B cell (primary cell): ENCODE data around the gene PRKAG2. TPM values are rescaled to one million over a fixed set of nuclear protein-coding genes. Genes with fewer than 3 reads are reported as not detected.

Experiments used
- ATAC-seq: fragments of 200-7000 bp; cut with Tn5 transposase; one replicate; pipeline ENCODE4 v1.10.0; 2021; ENCODE audit warnings: low read depth, mild to moderate bottlenecking, moderate number of reproducible peaks, moderate library complexity
- CTCF ChIA-PET: fragments of 350-600 bp; sonication (Branson Sonifier 250); formaldehyde crosslinking; loops from one replicate; lab custom pipeline; 2021; ENCODE audit warnings: antibody characterized with exemption, inconsistent platforms; lab: Charles Lee
- POLR2A ChIA-PET: fragments of 350-600 bp; sonication (Branson Sonifier 250); formaldehyde crosslinking; loops from one replicate; lab custom pipeline; 2021; ENCODE audit warnings: antibody characterized with exemption; lab: Charles Lee
- DNase-seq: peaks from one replicate; pipeline ENCODE4 v3.0.0; 2013
- H2AFZ ChIP-seq: 2 replicates; pipeline ENCODE4 v1.6.1; 2012; ENCODE audit warnings: mild to moderate bottlenecking, low read depth, low read length; ENCODE audit not compliant: insufficient read depth, poor library complexity, severe bottlenecking
- H3K27ac ChIP-seq, 2 donors: 1 replicate in 1 of 2; 2 replicates in 1 of 2; pipeline ENCODE4 v1.5.1; 2012 to 2013; ENCODE audit warnings: low read length in 2 of 2, mild to moderate bottlenecking in 2 of 2, moderate library complexity in 1 of 2
- H3K27me3 ChIP-seq, 4 experiments: fragments of 200-600 bp in 1 of 4; sonication (generic) in 1 of 4; replicated peaks in 1 of 4; 1 replicate in 2 of 4; 2 replicates in 2 of 4; pipeline versions ENCODE4 v1.6.1 to v1.7.0; 2013 to 2016; ENCODE audit warnings: low read length in 3 of 4, mild to moderate bottlenecking in 2 of 4, mixed read lengths in 1 of 4, moderate library complexity in 1 of 4; ENCODE audit not compliant: insufficient read depth in 4 of 4, control insufficient read depth in 3 of 4; ENCODE audit errors: control extremely low read depth in 1 of 4
- H3K36me3 ChIP-seq, 2 experiments: replicated peaks in 1 of 2; 1 replicate in 1 of 2; 2 replicates in 1 of 2; pipeline versions ENCODE4 v1.6.1 to v1.7.1; 2013; ENCODE audit warnings: low read length in 1 of 2; ENCODE audit not compliant: insufficient read depth in 2 of 2, control insufficient read depth in 1 of 2; ENCODE audit errors: control extremely low read depth in 1 of 2, extremely low read depth in 1 of 2
- H3K4me1 ChIP-seq, 2 donors: fragments of 200-600 bp in 1 of 2; sonication (generic) in 1 of 2; 1 replicate in 1 of 2; 2 replicates in 1 of 2; pipeline versions ENCODE4 v1.5.1 to v1.6.1; 2013 to 2017; ENCODE audit warnings: low read length in 2 of 2; ENCODE audit not compliant: control insufficient read depth in 2 of 2, insufficient read depth in 2 of 2
- H3K4me2 ChIP-seq: replicated peaks from 2 replicates; pipeline ENCODE3; 2012; ENCODE audit warnings: mild to moderate bottlenecking, low read depth, low read length; ENCODE audit not compliant: poor library complexity, severe bottlenecking
- H3K4me3 ChIP-seq, 5 experiments: fragments of 200-600 bp in 1 of 5; sonication (generic) in 1 of 5; 1 replicate in 3 of 5; 2 replicates in 2 of 5; pipeline versions ENCODE4 v1.5.1 to v1.7.0; 2011 to 2016; ENCODE audit warnings: low read length in 4 of 5, mild to moderate bottlenecking in 4 of 5, low read depth in 2 of 5, control low read depth in 1 of 5, moderate library complexity in 1 of 5; ENCODE audit not compliant: insufficient read depth in 1 of 5; ENCODE audit errors: control extremely low read depth in 1 of 5, extremely low read depth in 1 of 5
- H3K79me2 ChIP-seq: fragments of 200-600 bp; sonication (generic); one replicate; pipeline ENCODE4 v1.6.0; 2016; ENCODE audit warnings: low read length; ENCODE audit not compliant: control insufficient read depth, insufficient read depth
- H3K9ac ChIP-seq: fragments of 200-600 bp; sonication (generic); 2 replicates; pipeline ENCODE4 v1.6.1; 2017; ENCODE audit warnings: mild to moderate bottlenecking, low read length, moderate library complexity
- H3K9me3 ChIP-seq, 3 donors: one replicate each; pipeline versions ENCODE4 v1.6.1 to v1.7.1; 2013; ENCODE audit warnings: low read length in 2 of 3; ENCODE audit not compliant: control insufficient read depth in 2 of 3, insufficient read depth in 1 of 3; ENCODE audit errors: control extremely low read depth in 1 of 3
- H4K20me1 ChIP-seq: 2 replicates; pipeline ENCODE4 v1.6.0; 2012; ENCODE audit warnings: mild to moderate bottlenecking, low read length; ENCODE audit not compliant: insufficient read depth, control insufficient read depth, poor library complexity, severe bottlenecking
- H3K27ac Mint-ChIP-seq: one replicate; pipeline ENCODE4 v1.8.0; 2021; ENCODE audit warnings: mixed read lengths
- H3K27me3 Mint-ChIP-seq: one replicate; pipeline ENCODE4 v1.8.0; 2021; ENCODE audit warnings: mixed read lengths
- H3K4me1 Mint-ChIP-seq: one replicate; pipeline ENCODE4 v1.8.0; 2021; ENCODE audit warnings: mixed read lengths
- H3K4me3 Mint-ChIP-seq: one replicate; pipeline ENCODE4 v1.8.0; 2021; ENCODE audit warnings: mixed read lengths
- H3K9me3 Mint-ChIP-seq: one replicate; pipeline ENCODE4 v1.8.0; 2022; ENCODE audit warnings: mixed read lengths; ENCODE audit not compliant: insufficient read depth
- CTCF ChIP-seq: fragments of 200-600 bp; IDR thresholded peaks from one replicate; pipeline ENCODE4 v1.8.0; 2022; ENCODE audit warnings: antibody characterized with exemption, mild to moderate bottlenecking
- EZH2 ChIP-seq: IDR thresholded peaks from 2 replicates; pipeline ENCODE4 v1.6.1; 2012; ENCODE audit warnings: borderline replicate concordance, low read depth, mild to moderate bottlenecking, moderate library complexity, low read length; ENCODE audit not compliant: insufficient read depth, poor library complexity, severe bottlenecking
- WGBS: methylation state at CpG from one replicate; pipeline ENCODE4 v1.1.5; 2013; ENCODE audit warnings: missing lambda C conversion rate; ENCODE audit not compliant: insufficient coverage; 5-methylcytosine and 5-hydroxymethylcytosine counted together
- intact Hi-C: fragments of 100-400 bp; cut with micrococcal nuclease; formaldehyde crosslinking; loops from one replicate; pipeline ENCODE4 v1.10.0; 2022
- polyA plus RNA-seq: library from polyadenylated mRNA; depleted of rRNA; stranded (reverse); fragments of >200 nt; gene quantifications from 2 replicates; pipeline ENCODE4 v1.2.3, GENCODE V29; 2012
- total RNA-seq, 2 donors: library from RNA; stranded (reverse); fragments of 120-200 nt in 1 of 2; gene quantifications; 1 replicate in 1 of 2; 2 replicates in 1 of 2; pipeline versions ENCODE4 v1.2.3 to v1.2.4, GENCODE V29; 2013 to 2022

PRKAG2 gene
- total and polyA plus RNA-seq, 2 donors (not counting 1 experiment from before 2014, with no cell fraction given): 22.1 to 56.3 TPM

GRCh38 chr7:151776876-151777494, 99.9 kb downstream of the PRKAG2 start:
- no peaks in the 10 kb centered on the region for H3K27me3 ChIP-seq
- H2AFZ ChIP-seq: no peak overlapping the region
- CTCF ChIA-PET: no interaction called here
- Mint-ChIP-seq H3K27me3 (no peaks in the 10 kb centered on the region), H3K27ac (no peak overlapping the region), H3K9me3 (no peaks in the 10 kb centered on the region), H3K4me3 (no peak overlapping the region), H3K4me1 (no peaks in the 10 kb centered on the region)
- H3K9me3 ChIP-seq: peaks cover 0 to 8% (median 0%) of the 10 kb centered on the region in 3 donors
- peaks cover 7% of the 10 kb centered on the region for H3K79me2 ChIP-seq
- intact Hi-C loops: no loop called here
- POLR2A ChIA-PET: no interaction called here
- no peak overlapping the region for H3K4me2 ChIP-seq
- DNase-seq: no peak
- peaks cover 28% of the 10 kb centered on the region for H4K20me1 ChIP-seq
- H3K36me3 ChIP-seq: peaks cover 0 to 28% of the 10 kb centered on the region in 2 experiments
- WGBS: 95% methylated on average over 6 of the region's 12 CpGs
- no peak for TF ChIP-seq CTCF
- TF ChIP-seq EZH2: no peak
- no peak overlapping the region for H3K4me3 ChIP-seq
- H3K4me1 ChIP-seq: no peaks in the 10 kb centered on the region
- H3K9ac ChIP-seq: no peak overlapping the region
- H3K27ac ChIP-seq: no peak overlapping the region
- ATAC-seq: no peak

- H3K27me3 ChIP-seq: no peaks in the 10 kb centered on the region
- intact Hi-C loops: no loop called here
- H3K4me3 Mint-ChIP-seq: no peak overlapping the region
- no peak overlapping the region for H3K4me2 ChIP-seq
- H4K20me1 ChIP-seq: peaks cover 30% of the 10 kb centered on the region
- H3K9me3 Mint-ChIP-seq: no peaks in the 10 kb centered on the region
- H3K9ac ChIP-seq: no peak overlapping the region
- peaks cover 0 to 8% (median 0%) of the 10 kb centered on the region in 3 donors for H3K9me3 ChIP-seq
- ATAC-seq (no peak), DNase-seq (no peak)
- H3K27ac Mint-ChIP-seq: no peak overlapping the region
- no peaks in the 10 kb centered on the region for H3K27me3 Mint-ChIP-seq
- H3K79me2 ChIP-seq: peaks cover 7% of the 10 kb centered on the region
- H3K36me3 ChIP-seq: peaks cover 0 to 29% of the 10 kb centered on the region in 2 experiments
- no peak overlapping the region for H3K27ac ChIP-seq
- CTCF ChIA-PET: no interaction called here
- TF ChIP-seq CTCF (no peak), EZH2 (no peak)
- no peak overlapping the region for H2AFZ ChIP-seq
- H3K4me1 Mint-ChIP-seq: no peaks in the 10 kb centered on the region
- WGBS: 83% methylated on average over 8 of the region's 8 CpGs
- POLR2A ChIA-PET: no interaction called here
- H3K4me3 ChIP-seq: no peak overlapping the region
- no peaks in the 10 kb centered on the region for H3K4me1 ChIP-seq
These were observed 100.5 kb downstream of the PRKAG2 start for GRCh38 chr7:151776446-151776845.
